PC-9 (cell line): ENCODE results near the gene TMEM217. TPM values are rescaled to one million over a fixed set of nuclear protein-coding genes. Genes with fewer than 3 reads are reported as not detected.

Experiments used
- BruUV-seq: library from RNA; stranded (reverse); fragments of 400-500 nt; replicated peaks from 2 replicates; lab custom pipeline; 2021; lab: Mats Ljungman, UMichigan
- CTCF ChIA-PET: fragments of 300-600 bp; sonication (Branson Sonifier 250); formaldehyde crosslinking; loops from one replicate; lab custom pipeline; 2022; ENCODE audit warnings: antibody characterized with exemption; lab: Charles Lee
- POLR2A ChIA-PET: fragments of 300-600 bp; sonication (Branson Sonifier 250); formaldehyde crosslinking; loops from one replicate; lab custom pipeline; 2022; ENCODE audit warnings: antibody characterized with exemption; ENCODE audit not compliant: unreplicated experiment; lab: Charles Lee
- DNase-seq, 2 experiments: peaks; one replicate each; pipeline versions ENCODE4 v3.0.0 to v3.0.0-alpha.2; 2015 to 2022; ENCODE audit warnings: mixed read lengths in 1 of 2
- H2AFZ ChIP-seq: fragments of 200-600 bp; sonication (generic); 2 replicates; pipeline ENCODE4 v1.8.1; 2017; ENCODE audit warnings: antibody characterized with exemption
- H3F3A ChIP-seq: fragments of 200-600 bp; sonication (generic); 2 replicates; pipeline ENCODE4 v1.8.1; 2017; ENCODE audit warnings: antibody characterized with exemption, mild to moderate bottlenecking, low read depth; ENCODE audit not compliant: insufficient read depth
- H3K27ac ChIP-seq: fragments of 200-600 bp; sonication (generic); 2 replicates; pipeline ENCODE4 v1.6.1; 2016; ENCODE audit warnings: mixed run types
- H3K27me3 ChIP-seq: fragments of 200-600 bp; sonication (generic); 2 replicates; pipeline ENCODE4 v1.6.1; 2016; ENCODE audit warnings: low read depth, mixed run types; ENCODE audit not compliant: insufficient read depth
- H3K36me3 ChIP-seq: fragments of 200-600 bp; sonication (generic); 2 replicates; pipeline ENCODE4 v1.6.1; 2016; ENCODE audit warnings: low read depth, mixed run types
- H3K4me1 ChIP-seq: fragments of 200-600 bp; sonication (generic); replicated peaks from 2 replicates; pipeline ENCODE4 v1.6.1; 2016; ENCODE audit warnings: mixed run types; ENCODE audit not compliant: insufficient read depth
- H3K4me2 ChIP-seq: fragments of 200-600 bp; sonication (generic); 2 replicates; pipeline ENCODE4 v1.6.1; 2017; ENCODE audit warnings: mixed run types
- H3K4me3 ChIP-seq: fragments of 200-600 bp; sonication (generic); 2 replicates; pipeline ENCODE4 v1.6.1; 2016; ENCODE audit warnings: mixed run types
- H3K79me2 ChIP-seq: fragments of 200-600 bp; sonication (generic); 2 replicates; pipeline ENCODE4 v1.6.1; 2017; ENCODE audit warnings: low read depth, mixed run types
- H3K9me2 ChIP-seq: fragments of 200-600 bp; sonication (generic); 2 replicates; pipeline ENCODE4 v1.8.1; 2017; ENCODE audit warnings: mild to moderate bottlenecking; ENCODE audit not compliant: insufficient read depth
- H3K9me3 ChIP-seq: fragments of 200-600 bp; sonication (generic); 2 replicates; pipeline ENCODE4 v1.8.1; 2016; ENCODE audit warnings: low read depth; ENCODE audit not compliant: insufficient read depth
- H4K20me1 ChIP-seq: fragments of 200-600 bp; sonication (generic); 2 replicates; pipeline ENCODE4 v1.8.1; 2017; ENCODE audit not compliant: insufficient read depth
- CTCF ChIP-seq: fragments of 200-600 bp; sonication (generic); conservative IDR thresholded peaks from 2 replicates; pipeline ENCODE4 v1.6.1; 2017; ENCODE audit warnings: mixed run types, antibody characterized with exemption, mild to moderate bottlenecking, moderate library complexity
- EZH2 ChIP-seq: fragments of 200-600 bp; sonication (generic); IDR thresholded peaks from 2 replicates; pipeline ENCODE4 v1.8.0; 2017; ENCODE audit warnings: antibody characterized with exemption, low read depth
- intact Hi-C: fragments of 100-400 bp; cut with micrococcal nuclease; formaldehyde crosslinking; loops from one replicate; pipeline ENCODE4 v1.10.0; 2022; ENCODE audit not compliant: unreplicated experiment
- total RNA-seq: library from RNA; stranded (reverse); gene quantifications from 2 replicates; pipeline ENCODE4 v1.2.3, GENCODE V29; 2021

TMEM217 gene
- total RNA-seq, 1 experiment from 2014 or later = 4.9 TPM

- no peaks in the 10 kb centered on the region for H3K9me2 ChIP-seq
- H2AFZ ChIP-seq = no peak overlapping the region
- no peaks in the 10 kb centered on the region for H3K27me3 ChIP-seq
- H3F3A ChIP-seq = peaks cover 40% of the 10 kb centered on the region
- H4K20me1 ChIP-seq = no peaks in the 10 kb centered on the region
- H3K4me2 ChIP-seq = no peak overlapping the region
- no peak for TF ChIP-seq CTCF
- H3K9me3 ChIP-seq = no peaks in the 10 kb centered on the region; the same call in 1 of the 2 replicates
- H3K4me1 ChIP-seq = peaks cover 40% of the 10 kb centered on the region
- intact Hi-C loops = no loop called here
- BruUV-seq = no TSS peak
- CTCF ChIA-PET = no interaction called here
- no peak overlapping the region for H3K4me3 ChIP-seq
- H3K27ac ChIP-seq = no peak overlapping the region
- no peaks in the 10 kb centered on the region for H3K79me2 ChIP-seq
- POLR2A ChIA-PET = interaction anchor here (0.6 to 0.7 kb wide), 2 partner anchors 16 to 260 kb away, joined by 3 to 5 read pairs; no protein-coding TSS in a partner anchor
- no peaks in the 10 kb centered on the region for H3K36me3 ChIP-seq
- no peak for DNase-seq
These were observed 13.3 kb downstream of the TMEM217 start for GRCh38 chr6:37244430-37245310.

- intact Hi-C loops = no loop called here
- Histone ChIP-seq H3K4me3 (no peak overlapping the region), H3K79me2 (no peaks in the 10 kb centered on the region), H3K27me3 (no peaks in the 10 kb centered on the region), H3K27ac (peak overlapping the region; percentile 87), H3K36me3 (no peaks in the 10 kb centered on the region), H4K20me1 (no peaks in the 10 kb centered on the region), H2AFZ (peak overlapping the region; percentile 80; the same call in 1 of the 2 replicates), H3F3A (peaks cover 42% of the 10 kb centered on the region), H3K9me2 (no peaks in the 10 kb centered on the region), H3K9me3 (no peaks in the 10 kb centered on the region; the same call in 1 of the 2 replicates), H3K4me1 (peaks cover 46% of the 10 kb centered on the region), H3K4me2 (peak overlapping the region; percentile 76)
- no TSS peak for BruUV-seq
- TF ChIP-seq CTCF = no peak
- TF ChIP-seq EZH2 = no peak
- POLR2A ChIA-PET = interaction anchor here (0.7 kb wide), 1 partner anchor 15 kb away, joined by 5 read pairs; no protein-coding TSS in a partner anchor
- DNase-seq = no peak
- CTCF ChIA-PET = no interaction called here
These were observed 14.1 kb downstream of the TMEM217 start for GRCh38 chr6:37243816-37244370.

GRCh38 chr6:37243131-37243815 lies 14.7 kb downstream of the TMEM217 start:
- no peaks in the 10 kb centered on the region for H3K36me3 ChIP-seq
- H3F3A ChIP-seq = peaks cover 42% of the 10 kb centered on the region
- H3K4me3 ChIP-seq = peak overlapping the region; percentile 45; the same call in 1 of the 2 replicates
- ChIA-PET CTCF (interaction anchor here (0.6 to 1.1 kb wide), 2 partner anchors 14 to 15 kb away, joined by 4 read pairs; partner anchors contain the start of gene TBC1D22B), POLR2A (interaction anchor here (0.5 to 0.7 kb wide), 3 partner anchors 14 to 54 kb away, joined by 3 to 6 read pairs (median 5); no protein-coding TSS in a partner anchor)
- DNase-seq = no peak
- H3K9me2 ChIP-seq = no peaks in the 10 kb centered on the region
- peak overlapping the region; percentile 80 for H2AFZ ChIP-seq
- TF ChIP-seq CTCF = no peak
- H3K4me2 ChIP-seq = peak overlapping the region; percentile 76
- peak overlapping the region; percentile 87 for H3K27ac ChIP-seq
- H3K9me3 ChIP-seq = no peaks in the 10 kb centered on the region; the same call in 1 of the 2 replicates
- H4K20me1 ChIP-seq = no peaks in the 10 kb centered on the region
- BruUV-seq = no TSS peak
- no peaks in the 10 kb centered on the region for H3K79me2 ChIP-seq
- intact Hi-C loops = no loop called here
- H3K4me1 ChIP-seq = peaks cover 46% of the 10 kb centered on the region
- H3K27me3 ChIP-seq = no peaks in the 10 kb centered on the region
